H1 (cell line): ENCODE data around the gene CD46. TPM values are rescaled to one million over a fixed set of nuclear protein-coding genes. Genes with fewer than 3 reads are reported as not detected.
"Not testable (repeated sequence)": the region's sequence is repeated elsewhere in the genome, so short reads cannot be mapped to it uniquely, and the experiment has no call there.

Source experiments
- CTCF ChIA-PET: fragments of 300-600 bp; sonication (Branson Sonifier 250); formaldehyde crosslinking; loops from one replicate; lab custom pipeline; 2021; ENCODE audit not compliant: partially characterized antibody; lab: Charles Lee
- POLR2A ChIA-PET: fragments of 300-600 bp; sonication (Branson Sonifier 250); formaldehyde crosslinking; loops from one replicate; lab custom pipeline; 2021; ENCODE audit warnings: inconsistent platforms; ENCODE audit not compliant: partially characterized antibody; lab: Charles Lee
- DNase-seq, 2 experiments: peaks; one replicate each; pipeline versions ENCODE4 v3.0.0 to v3.0.0-alpha.2; 2010 to 2022; ENCODE audit warnings: low spot score in 2 of 2, low read depth in 1 of 2, mixed read lengths in 1 of 2
- FAIRE-seq: peaks from 2 replicates; lab custom pipeline; 2011; peaks lifted over from hg19 to GRCh38; lab: Jason Lieb, UNC
- H2AFZ ChIP-seq: 2 replicates; pipeline ENCODE4 v1.8.1; 2012; ENCODE audit warnings: low read length, inconsistent platforms
- H2AK5ac ChIP-seq: 2 replicates; pipeline ENCODE4 v1.6.1; 2013; ENCODE audit warnings: low read depth, low read length
- H2BK120ac ChIP-seq: replicated peaks from 2 replicates; pipeline ENCODE3; 2013; ENCODE audit warnings: low read depth, low read length, inconsistent platforms
- H2BK12ac ChIP-seq: 2 replicates; pipeline ENCODE4 v1.6.1; 2013; ENCODE audit warnings: low read depth, low read length
- H2BK15ac ChIP-seq: 2 replicates; pipeline ENCODE4 v1.6.1; 2013; ENCODE audit warnings: low read length
- H2BK20ac ChIP-seq: 2 replicates; pipeline ENCODE4 v1.6.1; 2013; ENCODE audit warnings: low read length
- H2BK5ac ChIP-seq: 2 replicates; pipeline ENCODE4 v1.6.1; 2013; ENCODE audit warnings: low read depth, low read length
- H3K14ac ChIP-seq: 2 replicates; pipeline ENCODE4 v1.6.1; 2013; ENCODE audit warnings: inconsistent platforms; ENCODE audit not compliant: insufficient read length
- H3K18ac ChIP-seq: 2 replicates; pipeline ENCODE4 v1.6.1; 2013; ENCODE audit warnings: low read length; ENCODE audit errors: extremely low read depth
- H3K23ac ChIP-seq: 2 replicates; pipeline ENCODE4 v1.6.1; 2013; ENCODE audit warnings: inconsistent platforms; ENCODE audit not compliant: insufficient read length
- H3K23me2 ChIP-seq: 2 replicates; pipeline ENCODE4 v1.6.1; 2013; ENCODE audit warnings: low read depth, low read length
- H3K27ac ChIP-seq: 2 replicates; pipeline ENCODE4 v1.6.1; 2011; ENCODE audit warnings: low read depth, low read length, inconsistent platforms
- H3K27me3 ChIP-seq, 4 experiments: replicated peaks in 1 of 4; 1 replicate in 1 of 4; 2 replicates in 3 of 4; pipeline versions ENCODE4 v1.6.1 to v1.8.1; 2011 to 2013; ENCODE audit warnings: low read length in 3 of 4, mild to moderate bottlenecking in 3 of 4, inconsistent platforms in 2 of 4, mixed read lengths in 2 of 4, moderate library complexity in 1 of 4; ENCODE audit not compliant: control insufficient read depth in 3 of 4, insufficient read depth in 3 of 4; ENCODE audit errors: extremely low read depth in 1 of 4
- H3K36me3 ChIP-seq, 4 experiments: 2 replicates each; pipeline versions ENCODE4 v1.6.1 to v1.8.1; 2011 to 2013; ENCODE audit warnings: mild to moderate bottlenecking in 4 of 4, low read length in 3 of 4, moderate library complexity in 2 of 4, control low read depth in 1 of 4, inconsistent platforms in 1 of 4; ENCODE audit not compliant: insufficient read depth in 4 of 4, control insufficient read depth in 2 of 4
- H3K4ac ChIP-seq: replicated peaks from 2 replicates; pipeline ENCODE3; 2013; ENCODE audit warnings: low read length, low read depth, mixed read lengths, inconsistent platforms; ENCODE audit not compliant: insufficient read length
- H3K4me1 ChIP-seq, 4 experiments: replicated peaks in 1 of 4; 1 replicate in 1 of 4; 2 replicates in 3 of 4; pipeline versions ENCODE4 v1.6.1 to v1.8.1; 2011 to 2013; ENCODE audit warnings: low read length in 3 of 4, inconsistent platforms in 2 of 4, mixed read lengths in 1 of 4; ENCODE audit not compliant: insufficient read depth in 4 of 4, control insufficient read depth in 3 of 4
- H3K4me2 ChIP-seq, 2 experiments: 2 replicates each; pipeline versions ENCODE4 v1.6.1 to v1.8.1; 2011 to 2013; ENCODE audit warnings: low read depth in 2 of 2, low read length in 2 of 2, control low read depth in 1 of 2, inconsistent platforms in 1 of 2, mild to moderate bottlenecking in 1 of 2; ENCODE audit not compliant: insufficient read depth in 1 of 2
- H3K4me3 ChIP-seq, 4 experiments: fragments of 200-600, 300-600 bp in 1 of 4; sonication (generic), shearing (Covaris generic), sonication (Bioruptor Twin) in 1 of 4; 2 replicates each; pipeline versions ENCODE4 v1.5.1 to v1.8.1; 2011 to 2016; ENCODE audit warnings: low read length in 4 of 4, low read depth in 3 of 4, control low read depth in 2 of 4, inconsistent platforms in 2 of 4, mild to moderate bottlenecking in 2 of 4, mixed read lengths in 1 of 4, moderate library complexity in 1 of 4; ENCODE audit not compliant: insufficient read depth in 2 of 4; ENCODE audit errors: extremely low read depth in 1 of 4
- H3K56ac ChIP-seq: replicated peaks from 2 replicates; pipeline ENCODE3; 2013; ENCODE audit warnings: low read depth, mild to moderate bottlenecking, mixed read lengths, low read length, inconsistent platforms; ENCODE audit not compliant: insufficient read length
- H3K79me1 ChIP-seq: 2 replicates; pipeline ENCODE4 v1.6.1; 2013; ENCODE audit warnings: low read depth, low read length, control low read depth
- H3K79me2 ChIP-seq, 2 experiments: 2 replicates each; pipeline versions ENCODE4 v1.6.1 to v1.8.1; 2012 to 2013; ENCODE audit warnings: low read length in 2 of 2, mild to moderate bottlenecking in 2 of 2, inconsistent platforms in 1 of 2; ENCODE audit not compliant: insufficient read depth in 2 of 2, control insufficient read depth in 1 of 2
- H3K9ac ChIP-seq, 4 experiments: replicated peaks in 1 of 4; 1 replicate in 1 of 4; 2 replicates in 3 of 4; pipeline versions ENCODE4 v1.6.1 to v1.8.1; 2011 to 2013; ENCODE audit warnings: low read depth in 3 of 4, low read length in 3 of 4, control low read depth in 2 of 4, mild to moderate bottlenecking in 2 of 4, moderate library complexity in 2 of 4, inconsistent platforms in 1 of 4; ENCODE audit errors: extremely low read depth in 1 of 4
- H3K9me3 ChIP-seq, 2 experiments: 2 replicates each; pipeline versions ENCODE4 v1.6.1 to v1.8.1; 2012 to 2013; ENCODE audit warnings: mild to moderate bottlenecking in 2 of 2, moderate library complexity in 2 of 2, control low read depth in 1 of 2, inconsistent platforms in 1 of 2, low read depth in 1 of 2, low read length in 1 of 2, mixed read lengths in 1 of 2; ENCODE audit not compliant: insufficient read depth in 2 of 2
- H4K20me1 ChIP-seq, 2 experiments: replicated peaks in 1 of 2; 2 replicates each; pipeline versions ENCODE3 to v1.8.1; 2011 to 2013; ENCODE audit warnings: inconsistent platforms in 2 of 2, low read length in 2 of 2, mild to moderate bottlenecking in 1 of 2; ENCODE audit not compliant: insufficient read depth in 2 of 2, control insufficient read depth in 1 of 2
- H4K5ac ChIP-seq: 2 replicates; pipeline ENCODE4 v1.6.1; 2013; ENCODE audit warnings: low read length, low read depth, mixed read lengths, inconsistent platforms; ENCODE audit not compliant: insufficient read length
- H4K8ac ChIP-seq: 2 replicates; pipeline ENCODE4 v1.8.0; 2013; ENCODE audit warnings: mild to moderate bottlenecking, moderate library complexity, low read length, inconsistent platforms; ENCODE audit not compliant: insufficient read depth; ENCODE audit errors: extremely low read depth
- H4K91ac ChIP-seq: replicated peaks from 2 replicates; pipeline ENCODE3; 2013; ENCODE audit warnings: low read length, mixed read lengths, inconsistent platforms; ENCODE audit not compliant: insufficient read length
- WGBS, 2 experiments: shearing (Covaris generic) in 1 of 2; methylation state at CpG; one replicate each; pipeline versions ENCODE4 v1.1.6 to v1.1.7; 2013 to 2015; ENCODE audit warnings: low lambda C conversion rate in 2 of 2, mixed read lengths in 2 of 2, inconsistent platforms in 1 of 2, low coverage in 1 of 2, missing lambda C conversion rate in 1 of 2; ENCODE audit not compliant: insufficient replicate concordance in 2 of 2, insufficient coverage in 1 of 2, insufficient read length in 1 of 2; ENCODE audit errors: extremely low coverage in 1 of 2, missing lambda C conversion rate in 1 of 2; 5-methylcytosine and 5-hydroxymethylcytosine counted together
- polyA plus RNA-seq, 7 experiments: library from polyadenylated mRNA; depleted of rRNA in 3 of 7; stranded (reverse) in 5 of 7; unstranded in 2 of 7; fragments of >200 nt in 5 of 7; fragments of 200-250 nt in 2 of 7; gene quantifications; 1 replicate in 5 of 7; 2 replicates in 1 of 7; 4 replicates in 1 of 7; pipeline versions ENCODE4 v1.2.1 to v1.2.3, GENCODE V29; 2011 to 2013; ENCODE audit warnings: missing spikeins in 2 of 7, mixed read lengths in 2 of 7
- total RNA-seq: library from RNA; stranded (reverse); fragmentation: NEBNext Ultra II Directional; extraction: Animal tissue kit (Norgen Biotek cat#: 25700); gene quantifications from 2 replicates; pipeline ENCODE4 v1.2.1, GENCODE V29; 2021

The CD46 gene
- total and polyA plus RNA-seq, 2 of the 8 experiments (the other 6 are each of a cell fraction or from before 2014, with no cell fraction given): 60.9 to 113 TPM

DNA sequence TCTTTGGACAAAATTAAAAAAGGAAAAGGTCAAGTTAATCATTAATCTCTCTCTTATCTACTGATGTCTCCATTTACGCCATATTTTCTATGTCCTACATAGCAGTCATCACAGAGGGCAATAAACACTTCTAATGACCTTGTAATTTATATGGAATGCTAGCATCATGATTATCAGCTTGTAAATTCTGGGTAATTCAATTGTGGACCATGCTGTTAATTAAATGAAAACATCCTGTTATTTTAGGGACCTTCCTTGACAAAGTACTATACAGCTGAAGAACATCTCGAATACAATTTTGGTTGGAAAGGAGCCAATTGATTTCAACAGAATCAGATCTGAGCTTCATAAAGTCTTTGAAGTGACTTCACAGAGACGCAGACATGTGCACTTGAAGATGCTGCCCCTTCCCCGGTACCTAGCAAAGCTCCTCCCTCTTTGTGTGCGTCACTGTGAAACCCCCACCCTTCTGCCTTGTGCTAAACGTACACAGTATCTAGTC lies 13.6 kb upstream of the CD46 start:
- H3K4me3 ChIP-seq, H3K36me3 ChIP-seq, H3K4ac ChIP-seq, H4K8ac ChIP-seq, H2BK12ac ChIP-seq, H4K91ac ChIP-seq, H3K79me1 ChIP-seq, H3K9ac ChIP-seq, H3K23ac ChIP-seq, H3K56ac ChIP-seq, H2BK120ac ChIP-seq, H2AK5ac ChIP-seq, H3K4me1 ChIP-seq, H2BK15ac ChIP-seq, H4K5ac ChIP-seq, H3K4me2 ChIP-seq, H3K14ac ChIP-seq, H4K20me1 ChIP-seq, DNase-seq, H2AFZ ChIP-seq, H3K27me3 ChIP-seq, H2BK20ac ChIP-seq, H3K27ac ChIP-seq, FAIRE-seq, H3K18ac ChIP-seq, H3K23me2 ChIP-seq, H2BK5ac ChIP-seq, H3K79me2 ChIP-seq, POLR2A ChIA-PET: not testable (repeated sequence)
- 92% methylated on average over 6 of the region's 6 CpGs; no CpG with 5 or more reads in 1 of the 2 experiments for WGBS, 2 experiments
- peaks cover 4 to 12% of the 10 kb centered on the region in 2 experiments; a peak in 3 of 4 replicates for H3K9me3 ChIP-seq
- CTCF ChIA-PET: interaction anchor here (1.1 kb wide), 1 partner anchor 38 kb away, joined by 3 read pairs; no protein-coding TSS in a partner anchor
